ENCODE measurements around the gene LNX2. TPM values are rescaled to one million over a fixed set of nuclear protein-coding genes. Genes with fewer than 3 reads are reported as not detected.

LNX2 gene
- total and polyA plus RNA-seq, 2 donors, result 6.9 to 9.4 TPM

- 95% methylated on average over 10 of the region's 10 CpGs for WGBS
- Histone ChIP-seq H3K4me3 (ENCODE audit: low read length in 2 of 2) (no peak overlapping the region), H3K4me1 (ENCODE audit: control insufficient read depth in 2 of 2, insufficient read depth in 2 of 2, low read length in 2 of 2) (peaks cover 0 to 11% of the 10 kb centered on the region in 2 donors), H3K27me3 (ENCODE audit: control insufficient read depth in 2 of 2, insufficient read depth in 1 of 2, low read length in 1 of 2) (no peaks in the 10 kb centered on the region), H3K36me3 (ENCODE audit: control insufficient read depth in 2 of 2, insufficient read depth in 2 of 2, low read length in 1 of 2) (no peaks in the 10 kb centered on the region), H3K9me3 (ENCODE audit: control insufficient read depth in 2 of 2, insufficient read depth in 1 of 2, low read length in 1 of 2) (no peaks in the 10 kb centered on the region), H3K27ac (ENCODE audit: low read depth in 1 of 2, low read length in 1 of 2) (no peak overlapping the region)
- DNase-seq (ENCODE audit: low read depth in 6 of 9, low spot score in 9 of 9), result no peak
Observed at GRCh38 chr13:27536361-27537101, 83.8 kb downstream of the LNX2 start.

GRCh38 chr13:27535546-27535945 is 84.8 kb downstream of the LNX2 start:
- Histone ChIP-seq H3K36me3 (ENCODE audit: control insufficient read depth in 2 of 2, insufficient read depth in 2 of 2, low read length in 1 of 2) (no peaks in the 10 kb centered on the region), H3K9me3 (ENCODE audit: control insufficient read depth in 2 of 2, insufficient read depth in 1 of 2, low read length in 1 of 2) (no peaks in the 10 kb centered on the region), H3K27me3 (ENCODE audit: control insufficient read depth in 2 of 2, insufficient read depth in 1 of 2, low read length in 1 of 2) (no peaks in the 10 kb centered on the region), H3K27ac (ENCODE audit: low read depth in 1 of 2, low read length in 1 of 2) (no peak overlapping the region), H3K4me1 (ENCODE audit: control insufficient read depth in 2 of 2, insufficient read depth in 2 of 2, low read length in 2 of 2) (peaks cover 0 to 11% of the 10 kb centered on the region in 2 donors), H3K4me3 (ENCODE audit: low read length in 2 of 2) (no peak overlapping the region)
- WGBS, result 88% methylated on average over 8 of the region's 8 CpGs
- no peak for DNase-seq (ENCODE audit: low read depth in 6 of 9, low spot score in 9 of 9)

- no peak for DNase-seq (ENCODE audit: low read depth in 6 of 9, low spot score in 9 of 9)
- Histone ChIP-seq H3K4me1 (ENCODE audit: control insufficient read depth in 2 of 2, insufficient read depth in 2 of 2, low read length in 2 of 2) (peaks cover 0 to 11% of the 10 kb centered on the region in 2 donors), H3K4me3 (ENCODE audit: low read length in 2 of 2) (no peak overlapping the region), H3K27ac (ENCODE audit: low read depth in 1 of 2, low read length in 1 of 2) (no peak overlapping the region), H3K27me3 (ENCODE audit: control insufficient read depth in 2 of 2, insufficient read depth in 1 of 2, low read length in 1 of 2) (no peaks in the 10 kb centered on the region), H3K9me3 (ENCODE audit: control insufficient read depth in 2 of 2, insufficient read depth in 1 of 2, low read length in 1 of 2) (no peaks in the 10 kb centered on the region), H3K36me3 (ENCODE audit: control insufficient read depth in 2 of 2, insufficient read depth in 2 of 2, low read length in 1 of 2) (no peaks in the 10 kb centered on the region)
- 92% methylated on average over 3 of the region's 3 CpGs for WGBS
Observed at GRCh38 chr13:27534981-27535380, 85.3 kb downstream of the LNX2 start.

- 91% methylated on average over 10 of the region's 10 CpGs for WGBS
- no peaks in the 10 kb centered on the region for H3K36me3 ChIP-seq (ENCODE audit: control insufficient read depth in 2 of 2, insufficient read depth in 2 of 2, low read length in 1 of 2)
- no peak for DNase-seq (ENCODE audit: low read depth in 6 of 9, low spot score in 9 of 9)
- no peaks in the 10 kb centered on the region for H3K9me3 ChIP-seq (ENCODE audit: control insufficient read depth in 2 of 2, insufficient read depth in 1 of 2, low read length in 1 of 2)
- H3K27ac ChIP-seq (ENCODE audit: low read depth in 1 of 2, low read length in 1 of 2), result peak overlapping the region in 1 of 2 donors; percentile 17
- no peak overlapping the region for H3K4me3 ChIP-seq (ENCODE audit: low read length in 2 of 2)
- peaks cover 0 to 11% of the 10 kb centered on the region in 2 donors for H3K4me1 ChIP-seq (ENCODE audit: control insufficient read depth in 2 of 2, insufficient read depth in 2 of 2, low read length in 2 of 2)
- no peaks in the 10 kb centered on the region for H3K27me3 ChIP-seq (ENCODE audit: control insufficient read depth in 2 of 2, insufficient read depth in 1 of 2, low read length in 1 of 2)
Observed at GRCh38 chr13:27534108-27534980, 86.0 kb downstream of the LNX2 start.

GRCh38 chr13:27533155-27533643 is 87.1 kb downstream of the LNX2 start:
- Histone ChIP-seq H3K4me3 (ENCODE audit: low read length in 2 of 2) (no peak overlapping the region), H3K27ac (ENCODE audit: low read depth in 1 of 2, low read length in 1 of 2) (no peak overlapping the region), H3K9me3 (ENCODE audit: control insufficient read depth in 2 of 2, insufficient read depth in 1 of 2, low read length in 1 of 2) (no peaks in the 10 kb centered on the region), H3K27me3 (ENCODE audit: control insufficient read depth in 2 of 2, insufficient read depth in 1 of 2, low read length in 1 of 2) (no peaks in the 10 kb centered on the region), H3K36me3 (ENCODE audit: control insufficient read depth in 2 of 2, insufficient read depth in 2 of 2, low read length in 1 of 2) (no peaks in the 10 kb centered on the region), H3K4me1 (ENCODE audit: control insufficient read depth in 2 of 2, insufficient read depth in 2 of 2, low read length in 2 of 2) (peaks cover 0 to 11% of the 10 kb centered on the region in 2 donors)
- DNase-seq (ENCODE audit: low read depth in 6 of 9, low spot score in 9 of 9), result peak in 8 of 9 donors; percentile 9 to 60 (median 16)
- WGBS, result 11% methylated on average over 19 of the region's 19 CpGs

GRCh38 chr13:27528908-27529307 is 91.4 kb downstream of the LNX2 start:
- Histone ChIP-seq H3K4me3 (ENCODE audit: low read length in 2 of 2) (no peak overlapping the region), H3K9me3 (ENCODE audit: control insufficient read depth in 2 of 2, insufficient read depth in 1 of 2, low read length in 1 of 2) (no peaks in the 10 kb centered on the region), H3K27me3 (ENCODE audit: control insufficient read depth in 2 of 2, insufficient read depth in 1 of 2, low read length in 1 of 2) (no peaks in the 10 kb centered on the region), H3K27ac (ENCODE audit: low read depth in 1 of 2, low read length in 1 of 2) (no peak overlapping the region), H3K4me1 (ENCODE audit: control insufficient read depth in 2 of 2, insufficient read depth in 2 of 2, low read length in 2 of 2) (peaks cover 0 to 7% of the 10 kb centered on the region in 2 donors), H3K36me3 (ENCODE audit: control insufficient read depth in 2 of 2, insufficient read depth in 2 of 2, low read length in 1 of 2) (no peaks in the 10 kb centered on the region)
- no peak for DNase-seq (ENCODE audit: low read depth in 6 of 9, low spot score in 9 of 9)
- WGBS, result 95% methylated on average over 6 of the region's 6 CpGs

- H3K4me3 ChIP-seq (ENCODE audit: low read length in 2 of 2), result no peak overlapping the region
- no peaks in the 10 kb centered on the region for H3K27me3 ChIP-seq (ENCODE audit: control insufficient read depth in 2 of 2, insufficient read depth in 1 of 2, low read length in 1 of 2)
- WGBS, result 91% methylated on average over 3 of the region's 3 CpGs
Observed at GRCh38 chr13:27526516-27526915, 93.8 kb downstream of the LNX2 start.

GRCh38 chr13:27524981-27525975 is 95.1 kb downstream of the LNX2 start:
- 93% methylated on average over 14 of the region's 14 CpGs for WGBS
- Histone ChIP-seq H3K27me3 (ENCODE audit: control insufficient read depth in 2 of 2, insufficient read depth in 1 of 2, low read length in 1 of 2) (no peaks in the 10 kb centered on the region), H3K27ac (ENCODE audit: low read depth in 1 of 2, low read length in 1 of 2) (no peak overlapping the region), H3K4me1 (ENCODE audit: control insufficient read depth in 2 of 2, insufficient read depth in 2 of 2, low read length in 2 of 2) (peaks cover 0 to 5% of the 10 kb centered on the region in 2 donors), H3K9me3 (ENCODE audit: control insufficient read depth in 2 of 2, insufficient read depth in 1 of 2, low read length in 1 of 2) (no peaks in the 10 kb centered on the region), H3K4me3 (ENCODE audit: low read length in 2 of 2) (no peak overlapping the region), H3K36me3 (ENCODE audit: control insufficient read depth in 2 of 2, insufficient read depth in 2 of 2, low read length in 1 of 2) (no peaks in the 10 kb centered on the region)
- no peak for DNase-seq (ENCODE audit: low read depth in 6 of 9, low spot score in 9 of 9)

More at GRCh38 chr13:27526516-27526915, 93.8 kb downstream of the LNX2 start:
- Histone ChIP-seq H3K36me3 (ENCODE audit: control insufficient read depth in 2 of 2, insufficient read depth in 2 of 2, low read length in 1 of 2) (no peaks in the 10 kb centered on the region), H3K9me3 (ENCODE audit: control insufficient read depth in 2 of 2, insufficient read depth in 1 of 2, low read length in 1 of 2) (no peaks in the 10 kb centered on the region), H3K4me1 (ENCODE audit: control insufficient read depth in 2 of 2, insufficient read depth in 2 of 2, low read length in 2 of 2) (peaks cover 0 to 5% of the 10 kb centered on the region in 2 donors), H3K27ac (ENCODE audit: low read depth in 1 of 2, low read length in 1 of 2) (no peak overlapping the region)
- no peak for DNase-seq (ENCODE audit: low read depth in 6 of 9, low spot score in 9 of 9)
